ENCODE results near the gene SMIM38.

SMIM38 gene

DNA sequence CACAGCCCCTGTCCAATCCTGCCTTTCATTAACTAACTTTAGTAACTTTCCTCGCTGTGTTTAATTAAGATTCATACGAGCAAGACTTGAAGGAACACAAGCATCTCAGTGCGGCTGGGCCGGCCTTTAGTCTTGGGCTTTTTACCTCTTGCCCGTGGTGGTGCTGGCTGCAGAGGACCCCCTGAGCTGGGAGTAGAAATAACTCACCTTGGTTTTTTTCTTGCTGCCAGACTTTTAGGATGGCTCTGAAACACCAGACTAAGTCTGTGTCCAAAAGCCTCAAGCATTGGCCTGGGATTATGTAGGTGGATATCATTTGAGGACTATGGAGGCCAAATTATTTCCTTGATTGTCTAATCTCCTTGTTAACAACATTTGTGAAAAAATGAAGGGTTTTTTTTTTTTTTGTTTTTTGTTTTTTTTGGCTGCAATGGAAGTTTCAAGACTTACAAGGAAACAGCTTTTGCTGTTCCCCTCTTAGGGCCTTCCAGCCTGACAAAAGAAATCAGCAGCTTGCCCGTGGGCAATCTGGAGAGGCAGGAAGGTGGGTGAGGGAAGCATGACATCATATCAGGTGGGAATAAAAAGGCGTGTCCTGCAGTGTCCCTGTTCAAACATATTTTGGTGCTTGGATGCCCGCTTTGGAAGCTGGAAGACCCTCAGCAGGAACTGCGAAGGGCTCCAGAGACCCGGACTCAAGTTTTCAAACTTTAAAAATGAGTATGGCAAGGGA lies 44.0 kb downstream of the SMIM38 start:
- DNase-seq (ENCODE audit: insufficient read length, low spot score) (no peak), FAIRE-seq (no peak)

DNA sequence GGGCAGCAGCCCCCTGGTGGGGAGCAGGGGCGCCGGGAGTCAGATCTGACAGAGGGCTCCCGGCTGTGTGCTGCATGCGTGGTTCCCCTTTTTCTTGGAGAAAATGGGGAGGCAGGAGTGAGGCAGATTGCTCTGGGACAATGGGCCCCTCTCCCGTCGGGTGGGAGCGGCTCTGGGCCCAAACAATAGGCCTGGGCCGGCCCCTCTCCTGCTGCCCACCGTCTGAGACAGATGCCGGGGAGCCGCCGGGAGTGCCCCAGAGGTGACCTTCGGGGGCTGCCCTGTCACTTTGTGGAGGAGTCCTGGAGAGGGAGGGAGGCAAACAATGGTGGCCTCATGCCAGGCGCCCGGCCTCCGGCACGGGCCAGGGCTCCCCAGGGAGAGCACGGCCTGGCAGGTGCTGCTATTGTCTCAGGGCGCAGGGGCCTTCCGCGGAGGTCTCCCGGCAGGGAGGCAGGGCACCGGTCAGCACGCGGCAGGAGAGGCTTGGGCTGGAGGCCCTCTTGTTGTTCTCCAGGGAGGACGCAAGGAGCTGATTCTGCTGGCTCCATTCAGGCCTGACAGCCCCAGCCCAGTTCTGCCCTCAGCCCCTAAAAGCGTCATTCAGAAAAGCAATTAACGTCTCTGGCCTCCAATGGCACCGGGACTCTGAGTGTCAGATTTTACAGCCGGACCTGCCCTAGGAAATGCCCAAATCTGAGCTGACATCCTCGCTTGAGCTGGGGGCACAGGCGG lies 44.8 kb downstream of the SMIM38 start:
- no peak for DNase-seq (ENCODE audit: insufficient read length, low spot score)
- no peak for FAIRE-seq

DNA sequence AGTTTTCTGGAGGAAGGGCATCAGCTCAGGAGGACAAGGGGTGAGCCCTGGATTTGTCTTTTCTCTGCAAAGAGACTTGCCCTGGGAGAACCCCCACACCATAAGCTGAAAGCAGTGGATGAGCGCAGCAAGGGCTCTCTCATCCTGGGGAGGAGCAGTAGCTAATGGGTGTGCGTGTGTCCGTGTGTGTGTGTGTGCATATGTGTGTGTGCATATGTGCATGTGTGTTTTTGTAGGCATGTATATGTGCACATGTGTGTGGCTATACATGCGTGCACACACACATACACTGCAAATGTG lies 45.3 kb downstream of the SMIM38 start:
- no peak for DNase-seq (ENCODE audit: insufficient read length, low spot score)
- no peak for FAIRE-seq

DNA sequence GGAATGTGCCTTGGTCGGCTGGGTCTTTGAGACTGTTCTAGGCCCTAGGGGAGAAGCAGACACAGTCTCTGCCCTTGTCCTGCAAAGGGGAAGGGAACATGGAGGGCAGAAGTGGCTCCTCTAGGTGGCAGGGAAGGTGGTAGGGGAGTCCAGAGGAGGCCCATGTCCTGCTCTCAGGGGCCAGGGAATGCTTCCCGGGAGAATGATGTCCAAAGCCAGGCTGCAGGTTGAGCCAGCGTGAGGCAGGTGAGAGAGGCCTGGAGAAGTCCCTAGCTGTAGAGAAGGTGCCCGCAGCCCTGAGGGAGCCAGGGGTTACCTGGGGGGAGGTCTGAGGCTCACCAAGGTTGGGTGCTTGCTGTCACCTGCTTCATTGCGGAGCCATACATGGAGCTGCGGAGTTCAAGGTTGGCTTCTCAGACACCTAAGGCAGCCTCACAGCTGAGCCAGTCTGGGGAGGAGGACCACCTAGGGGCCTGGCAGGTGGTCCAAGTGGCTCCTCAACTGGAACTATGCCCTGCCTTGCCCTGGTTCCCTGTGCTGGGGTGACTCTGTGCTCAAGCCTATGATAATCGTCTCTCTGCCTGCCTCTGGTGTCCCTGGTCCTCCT lies 46.1 kb downstream of the SMIM38 start:
- FAIRE-seq (no peak), DNase-seq (ENCODE audit: insufficient read length, low spot score) (no peak)

DNA sequence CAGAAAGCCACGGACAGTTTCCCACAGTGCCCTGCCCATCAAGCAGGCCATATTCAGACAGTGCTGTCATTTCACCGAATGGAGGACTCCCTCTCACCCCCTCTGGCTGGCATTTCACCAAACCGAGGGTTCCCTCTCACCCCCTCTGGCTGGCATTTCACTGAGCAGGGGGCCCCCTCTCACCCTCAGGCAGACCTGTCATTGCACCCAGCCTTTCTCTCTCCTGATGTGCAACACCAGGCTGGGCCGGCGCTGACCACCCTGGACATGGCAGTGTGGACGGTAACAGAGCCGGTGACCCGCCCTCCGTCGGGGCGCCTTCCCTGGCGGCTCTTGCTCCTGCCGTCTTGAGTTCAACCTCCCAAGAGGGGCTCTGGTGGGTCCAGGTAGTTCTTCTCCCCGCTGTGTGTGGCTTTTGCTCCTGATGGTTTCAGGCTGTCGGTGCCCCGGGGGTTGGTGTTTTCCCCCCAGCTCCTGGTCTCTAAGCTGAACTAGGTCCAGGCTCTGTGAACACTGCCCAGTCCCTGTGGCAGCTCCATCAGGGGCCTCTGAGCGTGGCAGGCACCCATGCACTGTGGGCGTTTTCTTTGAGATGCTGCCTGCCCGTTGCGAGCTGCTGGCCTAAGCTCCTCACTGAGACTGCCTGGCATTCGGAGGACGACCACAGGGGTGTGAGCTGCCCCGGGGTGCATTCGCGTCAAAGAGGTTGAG lies 46.9 kb downstream of the SMIM38 start:
- DNase-seq (ENCODE audit: insufficient read length, low spot score), result no peak

DNA sequence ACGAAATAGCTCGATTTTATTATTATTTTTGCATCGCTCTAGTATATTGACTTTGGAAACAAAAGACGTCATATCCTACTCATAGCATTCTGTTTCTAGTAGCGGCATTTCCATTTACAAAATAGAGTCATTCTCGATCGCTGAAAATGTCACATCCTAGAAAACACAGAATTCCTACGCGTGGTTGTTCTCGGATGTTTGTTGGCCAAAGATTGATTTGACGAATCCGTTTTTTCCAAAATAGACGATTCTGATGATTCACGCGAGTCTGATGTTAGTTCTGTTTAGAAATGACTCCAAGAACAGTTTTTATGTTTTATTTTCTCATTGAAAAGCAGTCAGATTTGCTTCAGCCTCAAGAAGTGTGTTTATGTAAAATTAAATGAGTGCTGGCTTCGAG lies 47.6 kb downstream of the SMIM38 start:
- DNase-seq (ENCODE audit: insufficient read length, low spot score) (no peak), FAIRE-seq (no peak)

More for the DNA sequence above, 46.9 kb downstream of the SMIM38 start:
- FAIRE-seq, result no peak

DNA sequence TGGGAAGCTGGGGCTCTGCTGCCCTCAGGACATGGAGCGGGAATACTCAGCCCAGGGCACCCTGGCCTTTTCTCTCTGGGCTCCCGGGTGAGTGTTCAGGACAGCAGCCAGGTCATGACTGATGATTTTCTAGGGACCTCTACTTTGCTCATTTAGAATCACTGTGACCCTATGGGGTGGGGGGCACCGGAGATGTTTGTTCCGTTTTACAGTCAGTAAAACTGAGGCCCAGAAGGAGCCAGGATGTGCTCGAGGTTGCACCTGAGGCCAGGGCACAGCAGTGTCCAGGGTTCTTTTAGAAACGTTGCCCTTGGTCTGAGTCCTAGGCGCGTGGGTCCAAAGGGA lies 48.1 kb downstream of the SMIM38 start:
- FAIRE-seq, result no peak
- DNase-seq (ENCODE audit: insufficient read length, low spot score), result no peak

DNA sequence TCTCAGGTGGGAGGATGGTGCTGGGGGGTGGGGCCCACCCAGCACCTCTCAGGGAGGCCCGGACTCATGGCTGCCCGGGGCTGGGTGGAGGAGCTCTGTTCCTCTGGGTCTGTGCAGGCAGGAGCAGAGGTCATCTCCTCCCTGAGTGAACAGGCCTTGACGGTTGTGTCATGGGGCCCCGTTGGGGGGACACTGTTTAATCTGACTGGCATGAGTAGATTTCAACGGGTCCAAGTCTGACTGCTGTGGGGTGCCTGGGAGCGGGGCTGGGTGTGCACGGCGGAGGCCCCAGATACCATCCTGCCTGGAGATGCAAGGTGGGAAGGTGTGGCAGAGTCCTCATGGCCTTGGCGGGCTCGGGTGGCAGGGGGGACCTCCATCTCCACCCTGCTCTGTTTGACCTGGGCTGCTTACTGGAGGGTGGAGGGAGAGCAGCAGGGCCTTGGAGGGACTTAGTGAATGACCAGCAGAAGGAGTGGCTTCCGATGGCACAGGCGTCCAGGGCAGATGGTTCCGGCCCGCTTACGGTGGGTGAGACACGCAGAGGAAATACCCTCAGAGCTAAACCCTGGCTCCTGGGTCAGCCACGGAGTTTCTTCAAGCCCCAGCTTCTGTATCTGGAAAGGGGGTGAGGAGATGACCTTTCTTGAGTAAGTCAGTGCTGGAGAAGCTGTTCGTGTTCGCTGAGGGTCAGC lies 48.7 kb downstream of the SMIM38 start:
- no peak for FAIRE-seq
- DNase-seq (ENCODE audit: insufficient read length, low spot score), result no peak

DNA sequence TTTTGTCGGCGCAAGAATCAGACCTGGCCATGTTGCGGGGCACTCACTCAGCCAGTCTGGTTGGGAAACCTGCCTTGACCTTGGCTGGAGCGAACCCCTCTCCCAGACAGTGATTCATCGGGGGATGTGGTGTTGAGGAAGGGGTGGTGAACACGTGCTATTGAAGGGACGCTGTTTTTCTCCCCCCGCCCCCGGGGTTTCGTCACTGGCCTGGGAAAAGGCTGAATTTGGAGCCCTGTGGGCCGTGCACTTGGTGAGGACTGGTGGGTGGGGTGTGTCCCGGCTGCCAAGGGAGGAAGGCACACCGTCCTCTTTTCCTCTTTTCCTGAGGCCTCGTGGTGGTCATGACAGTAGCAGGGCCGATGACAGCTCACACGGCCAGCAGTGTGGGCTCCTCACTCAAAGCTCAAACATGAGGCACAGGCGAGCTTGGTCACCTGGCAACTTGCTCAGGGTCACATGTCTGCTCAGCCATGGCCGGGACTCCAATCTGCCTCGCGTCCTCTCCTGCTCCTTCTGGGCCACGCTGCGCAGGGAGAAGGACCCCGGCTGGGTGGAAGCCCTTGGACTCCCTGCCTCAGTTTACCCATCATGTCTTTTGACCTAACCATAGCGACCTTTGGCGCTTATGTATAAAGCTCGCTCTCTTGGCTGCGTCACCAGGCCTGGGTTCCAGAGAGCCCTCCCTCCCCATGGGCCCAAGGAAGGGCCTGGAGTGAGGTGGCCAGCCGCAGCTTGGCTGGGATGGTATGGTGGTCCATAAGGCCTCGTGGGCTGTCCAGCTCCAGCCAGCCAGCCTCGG lies 49.4 kb downstream of the SMIM38 start:
- FAIRE-seq (no peak), DNase-seq (ENCODE audit: insufficient read length, low spot score) (no peak)

Data from GM19239 (cell line).